Fibroblast of the conjunctiva (primary cell): ENCODE measurements around the gene MS4A4A.
"Not testable (repeated sequence)": the region's sequence is repeated elsewhere in the genome, so short reads cannot be mapped to it uniquely, and the experiment has no call there.

ENCODE experiments used
- DNase-seq: peaks from one replicate; pipeline ENCODE4 v3.0.0-alpha.2; 2010; ENCODE audit warnings: low read depth

The MS4A4A gene

DNA sequence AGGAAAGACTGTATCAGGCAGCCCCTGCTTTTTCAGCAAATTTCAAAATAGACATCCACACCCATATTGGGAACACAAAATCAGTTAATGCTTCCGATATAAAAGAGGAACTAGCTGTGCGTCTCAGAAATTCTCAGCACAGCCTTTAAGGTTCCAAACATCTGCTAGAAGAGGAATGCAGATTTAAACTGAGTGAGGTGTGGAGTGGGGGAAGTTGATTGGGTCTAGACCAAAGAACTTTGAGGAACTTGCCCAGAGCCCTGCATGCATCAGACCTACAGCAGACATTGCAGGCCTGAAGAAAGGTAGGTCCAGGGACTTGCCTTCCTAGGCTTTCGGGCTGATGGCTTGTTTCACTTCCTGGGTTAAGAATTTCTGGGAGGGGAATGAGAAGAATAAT is at the start of gene MS4A4A:
Gene MS4A4A (plus strand): TSS at position 255 of the 400 bp plus-strand sequence. CDS start 10 bp downstream, at position 265.
- DNase-seq = no peak

DNA sequence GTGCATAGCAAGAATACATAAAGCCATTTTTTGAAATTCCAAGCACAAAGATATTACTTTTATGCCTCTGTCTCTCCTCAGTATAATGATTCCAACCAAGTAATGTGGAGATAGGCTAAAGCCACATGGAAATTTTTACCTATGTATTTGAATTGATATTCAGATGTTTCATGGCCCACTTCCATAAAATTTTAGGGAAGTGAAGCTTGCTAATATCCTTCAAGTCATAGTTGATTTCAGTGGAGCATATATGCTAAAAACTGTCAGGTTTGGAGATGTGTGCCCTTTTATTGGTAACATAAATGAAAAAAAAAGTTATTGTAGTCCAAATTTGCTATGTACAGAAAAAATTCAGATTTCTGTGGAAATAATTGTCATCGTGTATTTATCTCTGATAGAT is 49.8 kb upstream of the MS4A4A start:
- no peak for DNase-seq

DNA sequence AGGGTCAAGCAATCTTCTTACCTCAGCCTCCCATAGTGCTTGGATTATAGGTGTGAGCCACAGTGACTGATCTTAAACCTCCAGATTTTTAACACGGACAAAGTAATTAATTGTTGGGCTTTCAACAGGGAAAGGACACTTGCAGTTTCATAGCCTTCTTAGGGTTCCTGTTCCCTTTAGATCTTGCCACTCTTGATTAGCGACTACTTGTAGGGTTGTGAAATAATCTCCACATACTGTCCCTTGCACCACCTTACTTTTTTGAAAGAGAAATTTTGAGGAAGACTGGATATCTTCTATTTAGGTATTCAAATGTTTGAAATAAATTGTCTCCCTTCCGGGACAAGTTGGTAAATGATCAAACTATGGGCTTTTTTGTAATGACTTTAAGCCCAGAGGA is 45.1 kb upstream of the MS4A4A start:
- DNase-seq = no peak

DNA sequence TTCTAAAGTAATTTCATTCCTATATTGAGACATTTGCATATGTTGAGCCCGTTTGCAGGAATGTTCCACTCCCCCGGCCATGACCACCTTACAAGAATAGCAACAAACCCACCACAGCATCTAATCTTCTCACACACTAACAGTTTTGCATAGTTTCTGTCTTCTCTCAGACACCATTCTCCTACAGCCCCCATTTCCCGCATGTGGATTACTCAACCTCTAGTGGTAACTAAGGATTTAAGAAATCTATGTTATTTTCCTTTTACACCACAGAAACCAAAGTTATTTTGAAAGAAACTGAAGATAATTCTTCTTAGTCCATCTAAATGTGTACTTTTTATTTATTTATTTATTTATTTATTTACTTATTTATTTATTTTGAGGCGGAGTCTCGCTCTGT is 39.8 kb upstream of the MS4A4A start:
- DNase-seq = no peak

DNA sequence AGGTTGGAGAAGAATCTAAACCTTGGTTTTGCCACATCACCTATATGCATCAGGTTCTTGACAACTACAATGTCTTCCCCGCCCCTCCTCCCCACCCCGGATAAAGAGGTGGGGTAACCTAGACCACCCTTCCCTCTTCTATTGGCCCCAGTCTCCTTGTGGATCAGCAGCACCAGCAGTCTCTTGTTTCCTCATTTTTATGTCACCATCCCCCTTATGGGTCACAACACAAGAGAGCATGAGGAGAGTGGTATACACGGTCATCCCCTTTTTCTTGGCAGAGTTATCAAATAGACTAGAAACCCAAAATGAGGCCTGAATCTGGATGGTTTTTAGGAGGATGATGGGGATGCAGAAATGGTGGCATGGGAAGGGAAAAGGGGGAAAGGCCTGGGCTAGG is 38.7 kb upstream of the MS4A4A start:
- no peak for DNase-seq

DNA sequence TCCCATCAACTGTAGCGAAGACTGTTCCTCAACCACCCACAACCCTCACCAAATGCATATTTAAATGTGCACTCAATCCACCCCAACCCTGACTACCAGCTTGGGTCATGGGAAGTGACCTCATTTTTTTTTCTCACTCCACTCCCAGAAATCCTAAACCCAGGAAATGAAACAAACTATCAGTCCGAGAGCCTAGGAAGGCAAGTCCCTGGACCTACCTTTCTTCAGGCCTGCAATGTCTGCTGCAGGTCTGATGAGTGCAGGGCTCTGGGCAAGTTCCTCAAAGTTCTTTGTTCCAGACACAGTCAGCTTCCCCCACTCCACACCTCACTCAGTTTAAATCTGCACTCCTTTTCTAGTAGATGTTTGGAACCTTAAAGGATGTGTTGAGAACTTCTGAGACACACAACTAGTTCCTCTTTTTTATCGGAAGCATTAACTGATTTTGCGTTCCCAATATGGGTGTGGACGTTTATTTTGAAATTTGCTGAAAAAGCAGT is 37.7 kb upstream of the MS4A4A start, which contains the start of gene MS4A4E:
Gene MS4A4E (minus strand): TSS at position 398 of the 500 bp plus-strand sequence. CDS start 13,082 bp downstream, outside the sequence.
- DNase-seq = no peak

DNA sequence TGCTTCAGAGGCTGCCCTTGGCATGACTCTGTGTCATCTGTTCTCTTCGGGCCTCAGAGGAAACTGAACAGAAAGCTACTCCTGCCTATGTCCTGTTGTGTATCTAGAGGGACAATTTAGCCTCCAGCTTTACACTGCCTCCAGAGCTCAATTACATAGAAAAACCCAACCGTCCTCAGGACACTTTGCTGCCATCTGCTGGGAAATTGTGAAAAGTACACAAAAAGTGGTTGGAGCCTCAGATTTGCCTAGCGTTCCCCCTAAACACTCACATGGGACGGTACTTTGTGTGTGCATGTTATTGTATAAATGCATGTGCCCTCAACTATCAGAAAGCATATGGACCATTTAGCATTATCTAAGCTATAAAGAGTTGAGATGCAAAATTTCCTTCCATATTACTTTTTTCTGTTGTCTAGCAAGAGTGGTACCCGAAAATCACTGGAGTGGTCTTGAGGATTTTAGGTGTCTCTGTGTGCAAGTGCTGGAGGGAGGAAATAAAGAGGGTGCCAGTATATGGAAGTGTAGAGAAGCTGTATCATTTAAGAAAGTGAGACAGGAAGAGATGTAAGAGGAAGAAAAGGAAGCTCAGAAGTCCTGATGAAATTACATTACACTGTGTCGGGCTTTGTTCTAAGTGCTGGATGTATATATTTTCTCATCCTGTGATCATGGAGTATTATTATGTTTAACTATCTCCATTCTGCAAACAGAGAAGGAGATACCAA is 28.8 kb upstream of the MS4A4A start:
- DNase-seq = no peak

DNA sequence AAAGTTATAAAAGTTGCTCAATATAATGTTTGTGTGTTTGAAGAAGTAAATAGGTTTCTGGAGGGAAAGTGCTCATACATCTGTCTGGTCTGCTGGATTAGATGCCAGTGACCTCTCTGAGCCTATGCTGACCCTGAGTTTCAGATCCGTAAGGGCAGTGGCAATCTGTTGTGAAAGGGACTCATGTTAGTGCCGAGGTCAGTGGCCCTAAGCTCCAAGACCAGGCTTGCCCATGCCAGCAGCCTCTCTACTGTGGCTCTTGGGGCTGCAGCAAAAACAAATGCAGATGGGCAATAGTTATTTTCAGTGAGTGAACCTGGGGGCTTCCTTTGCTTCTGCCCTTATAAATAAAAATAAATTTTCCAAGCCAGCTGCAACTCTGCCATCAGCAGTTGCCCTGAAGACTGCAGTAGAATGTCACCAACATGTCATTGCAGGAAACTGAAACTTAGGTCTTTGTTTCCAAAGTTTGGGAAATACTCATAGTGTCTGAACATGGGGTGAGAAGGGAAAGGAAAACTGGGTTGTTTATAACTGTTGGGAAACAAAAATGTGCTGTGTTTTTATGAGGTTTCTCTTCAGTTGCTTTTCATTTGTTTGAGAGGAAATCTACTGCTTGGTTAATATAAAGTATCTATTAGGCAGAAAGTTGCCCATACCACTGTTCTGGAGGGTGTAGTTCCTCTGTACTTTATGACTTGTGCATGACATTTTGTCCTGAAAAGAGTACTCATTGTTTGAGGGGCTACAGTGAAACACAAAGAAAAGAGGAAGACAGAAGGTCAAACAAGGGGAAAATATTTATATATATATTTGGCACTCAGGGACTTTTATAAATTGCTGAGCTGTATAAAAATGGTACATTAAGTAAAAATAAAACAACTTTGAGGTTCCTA is 28.0 kb upstream of the MS4A4A start:
- no peak for DNase-seq

DNA sequence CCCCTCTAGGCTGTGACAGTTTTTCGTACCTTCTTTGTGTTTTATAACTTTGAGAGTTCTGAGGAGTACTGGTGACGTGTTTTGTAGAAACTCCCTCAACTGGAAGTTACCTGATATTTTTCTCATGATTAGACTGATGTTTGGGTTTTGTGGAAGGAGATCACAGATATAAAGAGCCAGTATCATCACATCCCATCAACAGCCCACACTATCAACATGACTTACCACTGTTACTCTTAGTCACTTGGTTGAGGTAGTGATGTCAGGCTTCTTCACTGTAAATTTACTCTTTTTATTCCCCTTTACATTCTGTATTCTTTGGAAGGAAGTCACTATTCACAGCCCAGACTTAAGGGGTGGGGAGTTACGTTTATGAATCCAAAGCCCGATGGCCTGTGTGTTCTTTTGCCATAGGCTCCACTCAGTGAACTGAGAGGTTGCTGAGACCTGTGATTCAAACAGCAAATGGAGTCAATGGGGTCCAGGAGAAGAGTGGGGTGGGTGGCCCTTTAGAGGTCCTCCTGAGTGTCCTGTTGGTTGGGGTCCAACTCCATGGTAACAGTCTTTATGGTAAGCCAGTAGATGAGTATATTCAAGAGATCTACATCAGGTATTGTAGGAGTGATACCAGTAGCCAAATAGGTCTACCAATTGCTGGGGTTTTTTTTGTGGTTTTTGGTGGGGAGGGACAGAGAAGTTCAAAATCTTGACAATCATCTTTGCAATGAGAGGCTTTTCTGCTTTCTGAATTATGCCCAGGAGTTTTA is 22.3 kb upstream of the MS4A4A start:
- DNase-seq = no peak

DNA sequence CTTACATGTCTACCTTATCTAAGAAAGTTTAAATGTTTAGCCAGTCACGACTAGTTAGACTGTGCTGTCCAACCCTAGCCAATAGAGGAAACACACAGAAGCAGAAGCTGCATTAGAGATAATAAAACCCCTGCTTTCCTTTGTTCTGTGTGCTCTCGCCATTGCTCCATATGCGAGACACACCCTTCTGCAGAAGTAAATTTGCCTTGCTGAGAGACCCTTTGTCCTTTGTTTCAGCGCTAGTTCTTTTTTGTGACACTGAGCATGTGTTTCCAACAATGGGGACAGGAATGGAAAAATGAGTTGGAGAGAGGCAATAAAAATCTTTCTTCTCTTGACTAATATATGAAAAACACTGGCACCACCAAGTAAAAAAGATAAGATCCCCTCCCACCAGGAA is 19.5 kb upstream of the MS4A4A start:
- no peak for DNase-seq

DNA sequence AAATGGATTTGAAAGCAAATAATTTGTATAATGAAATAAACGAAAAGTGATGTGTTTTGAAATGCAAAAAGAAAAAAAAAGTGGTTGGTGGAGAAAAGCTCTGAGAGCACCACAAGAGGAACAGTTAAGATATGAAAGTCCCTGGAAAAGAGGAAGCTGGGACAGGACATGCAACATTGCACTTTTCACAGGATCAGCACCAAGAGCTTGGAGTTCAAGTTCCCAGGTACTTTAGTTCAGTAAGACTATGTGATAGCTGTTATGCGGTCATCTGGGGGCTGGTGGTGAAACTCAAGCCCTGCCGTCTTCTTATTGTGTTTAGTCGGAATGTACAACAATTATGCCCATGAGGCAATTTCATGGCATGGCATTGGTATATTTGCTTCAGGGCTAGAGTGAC is 17.1 kb upstream of the MS4A4A start:
- no peak for DNase-seq

DNA sequence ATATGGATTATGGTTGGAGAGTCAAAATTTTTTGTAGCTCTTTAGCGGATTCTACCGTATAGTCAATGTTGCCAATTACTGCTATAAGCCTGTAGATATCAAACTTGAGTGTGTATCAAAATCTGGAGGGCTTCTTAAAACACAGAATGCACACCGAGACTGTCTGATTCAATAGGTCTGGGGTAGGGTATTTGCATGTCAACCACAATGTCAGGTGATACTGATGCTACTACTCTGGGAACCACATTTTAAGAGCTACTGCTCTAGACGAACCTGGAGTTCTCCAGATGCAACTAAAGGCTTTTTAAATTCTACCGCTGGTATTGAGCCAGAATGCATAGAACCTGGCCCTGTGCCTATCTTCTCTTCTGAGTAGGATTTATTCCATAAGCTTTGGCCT is 15.8 kb upstream of the MS4A4A start:
- DNase-seq = no peak

DNA sequence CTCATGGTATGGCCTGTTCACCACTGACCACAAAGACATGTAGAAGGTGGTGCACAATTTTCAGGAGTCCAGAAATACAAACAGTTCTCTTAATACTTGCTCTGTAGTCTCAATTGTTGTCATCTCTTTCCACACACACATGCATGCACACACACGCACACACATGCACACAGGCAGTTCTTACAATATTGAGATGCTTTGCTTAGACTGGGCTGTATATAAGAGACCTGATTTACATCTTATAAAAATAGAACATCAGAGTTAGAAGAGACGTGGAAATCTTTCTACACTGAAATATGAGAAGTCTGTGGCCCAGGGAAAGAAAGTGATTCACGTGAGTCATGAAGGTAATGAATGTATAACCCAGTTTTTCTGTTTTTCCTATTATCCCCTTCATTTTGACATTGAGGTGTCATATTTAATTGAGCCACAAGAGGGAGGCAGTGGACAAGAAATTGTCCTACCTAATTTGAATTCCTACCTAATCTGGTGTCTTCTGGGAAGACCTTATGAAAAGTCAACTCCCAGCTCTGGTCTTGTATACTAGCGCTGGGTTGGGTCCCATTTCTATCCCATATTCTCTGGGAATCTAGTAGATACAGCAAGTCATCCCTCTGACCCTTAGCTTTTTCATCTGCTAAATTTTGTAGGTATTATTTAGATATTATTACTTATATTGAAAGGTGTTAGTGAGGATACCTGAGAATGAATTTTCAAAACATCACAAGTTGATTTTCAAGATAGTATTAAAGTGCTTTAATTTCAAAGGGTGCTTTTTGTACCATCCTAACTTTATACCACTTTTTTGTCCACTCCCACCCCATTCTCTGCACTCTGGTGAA is 14.9 kb upstream of the MS4A4A start:
- no peak for DNase-seq

DNA sequence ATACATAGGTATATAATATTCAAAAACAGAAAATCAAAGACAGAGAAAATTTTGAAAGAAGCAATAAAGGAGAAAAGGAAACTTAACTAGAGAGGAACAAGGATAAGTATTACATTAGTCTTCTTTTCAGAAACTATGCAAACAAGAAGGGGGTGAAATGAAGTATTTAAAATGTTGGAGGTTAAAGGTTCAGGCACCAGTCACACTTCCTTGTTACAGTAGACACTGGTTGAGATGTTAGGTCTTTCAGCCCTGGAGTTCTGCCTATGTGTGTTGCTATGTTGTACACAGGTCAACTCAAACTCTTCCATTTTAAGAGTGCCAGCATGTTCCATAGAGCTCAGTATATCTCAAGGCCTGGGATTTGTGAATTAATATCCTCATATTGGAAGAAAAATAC is 6.0 kb upstream of the MS4A4A start:
- DNase-seq = no peak

DNA sequence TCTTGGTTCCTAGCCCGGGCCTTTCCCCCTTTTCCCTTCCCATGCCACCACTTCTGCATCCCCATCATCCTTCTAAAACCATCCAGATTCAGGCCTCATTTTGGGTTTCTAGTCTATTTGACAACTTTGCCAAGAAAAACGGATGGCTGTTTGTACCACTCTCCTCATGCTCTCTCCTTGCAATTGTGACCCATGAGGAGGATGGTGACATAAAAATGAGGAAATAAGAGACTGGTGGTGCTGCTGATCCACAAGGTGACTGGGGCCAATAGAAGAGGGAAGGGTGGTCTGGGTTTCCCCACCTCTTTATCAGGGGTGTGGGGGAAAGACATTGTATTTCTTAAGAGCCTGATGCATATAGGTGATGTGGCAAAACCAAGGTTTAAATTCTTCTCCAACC is 1.0 kb downstream of the MS4A4A start:
- no peak for DNase-seq

DNA sequence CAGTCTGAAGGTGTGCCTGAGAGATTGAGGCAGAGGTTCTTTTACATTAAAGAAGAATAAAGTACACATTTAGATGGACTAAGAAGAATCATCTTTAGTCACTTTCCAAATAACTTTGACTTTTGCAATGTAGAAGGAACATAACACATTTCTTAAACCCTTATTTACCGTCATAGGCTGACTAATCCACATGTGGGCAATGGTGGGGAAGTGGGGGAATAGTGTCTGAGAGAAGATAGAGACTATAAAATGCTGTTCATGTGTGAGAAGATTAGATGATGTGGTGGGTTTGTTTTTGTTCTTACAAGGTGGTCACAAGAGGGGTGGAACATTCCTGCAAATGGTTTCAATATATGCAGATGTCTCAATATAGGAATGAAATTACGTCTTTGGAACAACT is 1.8 kb downstream of the MS4A4A start:
- no peak for DNase-seq

DNA sequence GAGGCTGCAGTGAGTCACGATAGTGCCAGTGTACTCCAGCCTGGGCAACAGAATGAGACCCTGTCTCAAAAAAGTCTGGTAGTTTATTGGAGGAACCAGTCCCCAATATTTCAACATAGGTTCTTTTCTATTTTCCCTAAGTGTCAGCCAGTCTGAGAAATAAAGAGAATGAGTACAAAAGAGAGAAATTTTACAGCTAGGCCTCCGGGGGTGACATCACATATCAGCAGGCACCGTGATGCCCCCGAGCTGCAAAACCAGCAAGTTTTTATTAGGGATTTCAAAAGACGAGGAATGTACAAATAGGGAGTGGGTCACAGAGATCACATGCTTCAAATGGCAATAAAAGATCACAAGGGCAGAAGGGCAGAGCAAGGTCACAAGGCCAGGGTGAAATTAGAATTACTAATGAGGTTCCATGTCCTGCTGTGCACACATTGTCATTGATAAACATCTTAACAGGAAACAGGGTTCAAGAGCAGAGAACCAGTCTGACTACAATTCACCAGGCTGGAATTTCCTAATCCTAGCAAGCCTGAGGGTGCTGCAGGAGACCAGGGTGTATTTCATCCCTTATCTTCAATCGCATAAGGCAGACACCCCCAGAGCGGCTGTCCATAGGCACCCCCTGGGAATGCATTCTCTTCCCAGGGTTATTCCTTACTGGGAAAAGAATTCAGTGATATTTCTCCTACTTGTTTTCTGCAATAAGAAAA is 5.1 kb downstream of the MS4A4A start:
- DNase-seq = not testable (repeated sequence)

DNA sequence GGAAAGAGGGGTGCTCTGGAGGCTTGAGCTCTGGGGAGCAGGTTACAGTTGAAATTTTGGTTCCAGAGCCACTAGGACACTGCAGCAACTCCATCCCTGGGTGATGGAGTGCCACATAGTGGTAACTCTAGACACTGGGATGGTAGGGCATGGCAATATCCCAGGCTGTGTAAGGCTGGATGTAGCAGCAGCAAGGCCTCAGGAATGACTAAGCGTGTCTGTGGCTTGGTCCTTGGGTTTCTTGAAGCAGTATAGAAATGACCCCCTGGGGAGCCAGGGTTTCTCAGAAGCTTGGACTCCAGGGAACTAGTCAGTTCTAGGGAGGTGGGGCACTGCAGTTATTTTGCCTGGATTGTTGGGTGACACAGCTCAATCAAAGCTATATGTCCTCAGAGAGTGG is 8.1 kb downstream of the MS4A4A start:
- no peak for DNase-seq

DNA sequence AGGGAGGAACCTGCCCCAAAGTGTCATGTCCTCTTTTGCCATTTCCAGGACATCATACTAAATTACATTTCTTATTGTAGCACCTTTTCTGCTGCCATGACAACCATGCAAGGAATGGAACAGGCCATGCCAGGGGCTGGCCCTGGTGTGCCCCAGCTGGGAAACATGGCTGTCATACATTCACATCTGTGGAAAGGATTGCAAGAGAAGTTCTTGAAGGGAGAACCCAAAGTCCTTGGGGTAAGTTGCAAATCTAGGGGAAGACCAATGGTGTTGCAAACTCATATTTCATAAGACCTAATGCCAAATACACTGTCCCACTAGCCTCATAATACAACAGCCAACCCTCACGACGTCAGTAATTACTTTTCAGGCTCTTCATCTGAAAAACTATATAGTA is 11.7 kb downstream of the MS4A4A start:
- no peak for DNase-seq

DNA sequence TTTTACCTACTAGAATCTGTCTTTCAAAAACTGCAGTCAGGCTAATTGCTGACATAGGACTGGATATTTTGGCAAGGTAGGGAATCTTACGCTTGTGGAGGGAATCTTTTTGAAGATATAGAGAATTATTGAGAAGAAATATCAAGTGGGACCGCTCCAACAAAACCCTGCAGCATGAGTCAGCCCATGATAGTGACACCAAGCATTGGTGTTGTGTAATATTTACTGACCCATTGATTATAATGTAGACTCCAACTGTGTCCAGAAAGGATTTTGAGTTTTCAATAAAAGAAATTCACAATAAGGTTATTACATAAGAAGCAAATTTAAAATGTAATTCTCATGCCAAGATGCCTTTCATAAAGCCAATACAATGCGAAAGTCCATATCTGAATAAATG is 20.7 kb downstream of the MS4A4A start:
- no peak for DNase-seq

DNA sequence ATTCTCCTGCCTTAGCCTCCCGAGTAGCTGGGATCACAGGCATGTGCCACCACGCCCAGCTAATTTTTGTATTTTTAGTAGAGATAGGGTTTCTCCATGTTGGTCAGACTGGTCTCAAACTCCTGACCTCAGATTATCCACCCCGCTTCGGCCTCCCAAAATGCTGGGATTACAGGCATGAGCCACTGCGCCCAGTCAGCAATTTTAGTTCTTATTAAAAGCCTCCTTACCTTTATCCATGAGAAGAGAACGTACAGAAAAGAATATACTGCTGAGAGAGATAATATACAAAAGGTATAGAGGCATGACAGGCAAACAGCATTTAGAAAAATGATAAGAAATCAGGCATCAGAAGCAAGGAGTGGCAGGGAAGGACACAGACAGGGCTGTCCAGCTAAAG is 21.4 kb downstream of the MS4A4A start:
- not testable (repeated sequence) for DNase-seq
